Gastrocnemius medialis (tissue), 4 donors: ENCODE measurements around the gene PPEF1. TPM values are rescaled to one million over a fixed set of nuclear protein-coding genes. Genes with fewer than 3 reads are reported as not detected.
A peak's percentile ranks its signal among the peaks of the same experiment; 100 is the strongest.
"Not testable (repeated sequence)": the region's sequence is repeated elsewhere in the genome, so short reads cannot be mapped to it uniquely, and the experiment has no call there.

Experiments
- ATAC-seq, 2 donors: fragments of 150-250 bp; one replicate each; pipeline ENCODE4 v1.9.1; 2016
- DNase-seq, 2 donors: peaks; one replicate each; pipeline ENCODE4 v3.0.0-alpha.2; 2019
- H3K27ac ChIP-seq, 4 donors: fragments of 200-600 bp; sonication (generic); 1 replicate in 1 of 4; 2 replicates in 3 of 4; pipeline ENCODE4 v1.5.1; 2016 to 2018; ENCODE audit warnings: mild to moderate bottlenecking in 2 of 4, moderate library complexity in 1 of 4
- H3K27me3 ChIP-seq, 3 donors: fragments of 200-600 bp; sonication (generic) in 2 of 3; 1 replicate in 1 of 3; 2 replicates in 2 of 3; pipeline versions ENCODE4 v1.5.1 to v1.6.0; 2016 to 2019; ENCODE audit warnings: mild to moderate bottlenecking in 1 of 3, moderate library complexity in 1 of 3
- H3K36me3 ChIP-seq, 2 donors: fragments of 200-600 bp; sonication (generic) in 1 of 2; one replicate each; pipeline ENCODE4 v1.5.1; 2017 to 2018
- H3K4me1 ChIP-seq, 2 donors: fragments of 200-600 bp; sonication (generic) in 1 of 2; one replicate each; pipeline ENCODE4 v1.5.1; 2016 to 2017; ENCODE audit warnings: mild to moderate bottlenecking in 2 of 2
- H3K4me3 ChIP-seq, 4 donors: fragments of 200-600 bp; sonication (generic) in 3 of 4; 1 replicate in 1 of 4; 2 replicates in 3 of 4; pipeline ENCODE4 v1.5.1; 2016 to 2019; ENCODE audit warnings: mild to moderate bottlenecking in 2 of 4
- H3K9me3 ChIP-seq, 3 donors: fragments of 200-600 bp; sonication (generic) in 2 of 3; 1 replicate in 1 of 3; 2 replicates in 2 of 3; pipeline ENCODE4 v1.5.1; 2016 to 2019
- POLR2A ChIP-seq, 2 donors: fragments of 450-650 bp; IDR thresholded peaks; one replicate each; pipeline ENCODE4 v1.6.1; 2017; ENCODE audit warnings: antibody characterized with exemption in 2 of 2, mild to moderate bottlenecking in 2 of 2, moderate library complexity in 2 of 2
- in situ Hi-C, 4 donors: fragments of 200-750 bp; cut with MboI; loops; one replicate each; pipeline versions ENCODE4 v1.15.0 to v1.8.0; 2017; ENCODE audit warnings: low sequenced_read_pairs in 4 of 4
- intact Hi-C: fragments of 100-400 bp; cut with DNase I; formaldehyde crosslinking; loops from one replicate; pipeline ENCODE4 v1.15.1; 2023; ENCODE audit warnings: low total_unique reads
- total RNA-seq, 4 donors: library from RNA; depleted of rRNA; stranded (reverse); fragments of >200 nt; gene quantifications; one replicate each; pipeline versions ENCODE4 v1.1.0 to v1.2.3, GENCODE V29; 2016
- TF ChIP-seq, protein P1 (sequence below), 5 experiments: fragments of 450-650 bp in 3 of 5; fragments of 200-600 bp in 2 of 5; sonication (generic) in 2 of 5; IDR thresholded peaks in 4 of 5; conservative IDR thresholded peaks in 1 of 5; 1 replicate in 4 of 5; 2 replicates in 1 of 5; pipeline ENCODE4 v1.5.1; 2016 to 2019; ENCODE audit warnings: antibody characterized with exemption in 5 of 5, mild to moderate bottlenecking in 3 of 5, moderate library complexity in 3 of 5

PPEF1 gene
- total RNA-seq, 4 donors from 2014 or later, result 1.8 TPM; not detected in 3

DNA sequence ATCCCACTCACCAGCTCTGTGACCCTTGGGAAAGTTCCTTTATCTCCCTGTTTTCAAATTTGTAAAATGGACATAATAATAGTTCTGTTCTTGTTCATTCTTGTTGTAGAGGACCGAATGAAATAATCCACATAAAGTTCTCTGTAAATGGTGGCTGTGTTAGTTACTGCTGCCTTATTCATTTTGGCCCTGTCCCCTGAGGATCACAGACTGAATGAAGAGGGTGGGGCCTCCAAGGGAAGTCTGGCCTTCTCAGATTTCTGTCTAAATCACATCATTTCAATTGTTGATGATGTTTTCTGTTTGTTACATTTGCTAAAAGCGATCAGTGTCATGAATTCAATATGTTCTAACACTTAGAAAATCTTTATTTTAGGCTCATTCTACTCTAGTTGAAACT, 117.9 kb downstream of the PPEF1 start:
- intact Hi-C loops, result no loop called here
- in situ Hi-C loops, result no loop called here
- TF ChIP-seq POLR2A (IDR thresholded peaks at IDR 0.05), result no peak
- TF ChIP-seq, protein P1, sequence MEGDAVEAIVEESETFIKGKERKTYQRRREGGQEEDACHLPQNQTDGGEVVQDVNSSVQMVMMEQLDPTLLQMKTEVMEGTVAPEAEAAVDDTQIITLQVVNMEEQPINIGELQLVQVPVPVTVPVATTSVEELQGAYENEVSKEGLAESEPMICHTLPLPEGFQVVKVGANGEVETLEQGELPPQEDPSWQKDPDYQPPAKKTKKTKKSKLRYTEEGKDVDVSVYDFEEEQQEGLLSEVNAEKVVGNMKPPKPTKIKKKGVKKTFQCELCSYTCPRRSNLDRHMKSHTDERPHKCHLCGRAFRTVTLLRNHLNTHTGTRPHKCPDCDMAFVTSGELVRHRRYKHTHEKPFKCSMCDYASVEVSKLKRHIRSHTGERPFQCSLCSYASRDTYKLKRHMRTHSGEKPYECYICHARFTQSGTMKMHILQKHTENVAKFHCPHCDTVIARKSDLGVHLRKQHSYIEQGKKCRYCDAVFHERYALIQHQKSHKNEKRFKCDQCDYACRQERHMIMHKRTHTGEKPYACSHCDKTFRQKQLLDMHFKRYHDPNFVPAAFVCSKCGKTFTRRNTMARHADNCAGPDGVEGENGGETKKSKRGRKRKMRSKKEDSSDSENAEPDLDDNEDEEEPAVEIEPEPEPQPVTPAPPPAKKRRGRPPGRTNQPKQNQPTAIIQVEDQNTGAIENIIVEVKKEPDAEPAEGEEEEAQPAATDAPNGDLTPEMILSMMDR (IDR thresholded peaks at IDR 0.05 in 4 of 5, conservative IDR thresholded peaks at IDR 0.05 in 1 of 5), result no peak
- H3K4me3 ChIP-seq, result no peak overlapping the region
- ATAC-seq, result no peak
- no peaks in the 10 kb centered on the region for H3K4me1 ChIP-seq
- no peak for DNase-seq
- H3K36me3 ChIP-seq, result no peaks in the 10 kb centered on the region
- no peak overlapping the region for H3K27ac ChIP-seq
- H3K9me3 ChIP-seq, result no peaks in the 10 kb centered on the region
- no peaks in the 10 kb centered on the region for H3K27me3 ChIP-seq

- intact Hi-C loops (no loop called here), in situ Hi-C loops (no loop called here)
- no peak for DNase-seq
- Histone ChIP-seq H3K36me3 (no peaks in the 10 kb centered on the region), H3K9me3 (no peaks in the 10 kb centered on the region), H3K4me1 (peaks cover 0 to under 1% of the 10 kb centered on the region in 2 donors), H3K27ac (no peak overlapping the region), H3K4me3 (no peak overlapping the region), H3K27me3 (no peaks in the 10 kb centered on the region)
- no peak for TF ChIP-seq POLR2A (IDR thresholded peaks at IDR 0.05)
- TF ChIP-seq, protein P1 (IDR thresholded peaks at IDR 0.05 in 4 of 5, conservative IDR thresholded peaks at IDR 0.05 in 1 of 5), result no peak
- ATAC-seq, result no peak
These were observed 121.5 kb downstream of the PPEF1 start for GRCh38 chrX:18828832-18829404.

GRCh38 chrX:18833071-18833731, 125.8 kb downstream of the PPEF1 start:
- peak overlapping the region; percentile 80 to 89 (median 86) for H3K27ac ChIP-seq
- H3K27me3 ChIP-seq, result no peaks in the 10 kb centered on the region
- peak overlapping the region; percentile 39 to 50 (median 47) for H3K4me3 ChIP-seq
- H3K36me3 ChIP-seq, result no peaks in the 10 kb centered on the region
- TF ChIP-seq POLR2A (IDR thresholded peaks at IDR 0.05), result peak; percentile 54 to 63
- TF ChIP-seq, protein P1 (IDR thresholded peaks at IDR 0.05 in 4 of 5, conservative IDR thresholded peaks at IDR 0.05 in 1 of 5), result no peak
- no peaks in the 10 kb centered on the region for H3K9me3 ChIP-seq
- in situ Hi-C loops (no loop called here), intact Hi-C loops (loop anchor here (2.0 to 5.0 kb wide), 4 partner anchors 39 to 134 kb away; no protein-coding TSS in a partner anchor)
- DNase-seq (peak; percentile 64 to 82), ATAC-seq (peak; percentile 98 to 99)
- peaks cover 0 to 3% of the 10 kb centered on the region in 2 donors for H3K4me1 ChIP-seq

GRCh38 chrX:18847901-18848300, 140.5 kb downstream of the PPEF1 start:
- H3K27ac ChIP-seq, H3K9me3 ChIP-seq, H3K36me3 ChIP-seq, DNase-seq, ATAC-seq, H3K4me3 ChIP-seq, H3K4me1 ChIP-seq, H3K27me3 ChIP-seq, in situ Hi-C loops, intact Hi-C loops: not testable (repeated sequence)

GRCh38 chrX:18855919-18856644, 148.6 kb downstream of the PPEF1 start:
- in situ Hi-C loops, result loop anchor here in 1 of 4 donors (25.0 kb wide), 1 partner anchor 94 kb away; no protein-coding TSS in a partner anchor
- no peak for TF ChIP-seq POLR2A (IDR thresholded peaks at IDR 0.05)
- TF ChIP-seq, protein P1 (IDR thresholded peaks at IDR 0.05 in 4 of 5, conservative IDR thresholded peaks at IDR 0.05 in 1 of 5), result no peak
- no peaks in the 10 kb centered on the region for H3K27me3 ChIP-seq
- DNase-seq (no peak), ATAC-seq (no peak)
- intact Hi-C loops, result no loop called here
- no peak overlapping the region for H3K27ac ChIP-seq
- no peaks in the 10 kb centered on the region for H3K4me1 ChIP-seq
- H3K4me3 ChIP-seq, result no peak overlapping the region
- no peaks in the 10 kb centered on the region for H3K36me3 ChIP-seq
- no peaks in the 10 kb centered on the region for H3K9me3 ChIP-seq
